NCI-H2227 (cell line): Measurements from ENCODE around the gene PPP1R13L.
"Not testable (repeated sequence)": the region's sequence is repeated elsewhere in the genome, so short reads cannot be mapped to it uniquely, and the experiment has no call there.

ENCODE experiments used
- DNase-seq: peaks from one replicate; lab custom pipeline; 2025; ENCODE audit not compliant: unreplicated experiment; lab: John Stamatoyannopoulos, UW

The PPP1R13L gene

GRCh38 chr19:45408121-45408520 lies 3.3 kb upstream of the PPP1R13L start:
- DNase-seq = no peak

- DNase-seq = not testable (repeated sequence)
Observed at GRCh38 chr19:45407585-45407984, 2.7 kb upstream of the PPP1R13L start.

GRCh38 chr19:45407091-45407375 lies 2.2 kb upstream of the PPP1R13L start:
- DNase-seq = no peak

- peak; percentile 81 for DNase-seq
Observed at GRCh38 chr19:45406226-45407090, 1.6 kb upstream of the PPP1R13L start, which contains the start of gene POLR1G. TSS of gene POLR1G (plus strand) at chr19:45406644. CDS start at chr19:45406697, 53 bp downstream.

GRCh38 chr19:45405435-45406225 lies 761 bp upstream of the PPP1R13L start:
- peak; percentile 84 for DNase-seq

- peak; percentile 58 for DNase-seq
Observed at GRCh38 chr19:45403781-45404556, 900 bp downstream of the PPP1R13L start.

GRCh38 chr19:45403272-45403671 lies 1.6 kb downstream of the PPP1R13L start:
- no peak for DNase-seq

- no peak for DNase-seq
Observed at GRCh38 chr19:45402298-45403061, 2.4 kb downstream of the PPP1R13L start.

GRCh38 chr19:45401815-45402214 lies 3.1 kb downstream of the PPP1R13L start:
- no peak for DNase-seq

- no peak for DNase-seq
Observed at GRCh38 chr19:45400192-45400591, 4.7 kb downstream of the PPP1R13L start.

- DNase-seq = no peak
Observed at GRCh38 chr19:45395821-45396617, 8.8 kb downstream of the PPP1R13L start.

GRCh38 chr19:45391871-45392665 lies 12.8 kb downstream of the PPP1R13L start:
- no peak for DNase-seq

- peak; percentile 21 for DNase-seq
Observed at GRCh38 chr19:45391346-45391745, 13.5 kb downstream of the PPP1R13L start.

GRCh38 chr19:45385392-45386221 lies 19.3 kb downstream of the PPP1R13L start:
- DNase-seq = no peak

- DNase-seq = no peak
Observed at GRCh38 chr19:45382426-45382825, 22.4 kb downstream of the PPP1R13L start.

GRCh38 chr19:45380107-45380506 lies 24.8 kb downstream of the PPP1R13L start:
- no peak for DNase-seq

- DNase-seq = no peak
Observed at GRCh38 chr19:45376045-45376724, 28.7 kb downstream of the PPP1R13L start.
